Naive B cell (primary cell): ENCODE results near the gene LTBP2. TPM values are rescaled to one million over a fixed set of nuclear protein-coding genes. Genes with fewer than 3 reads are reported as not detected.

ENCODE experiments used
- ATAC-seq, 2 donors: fragments of 150-1000 bp; cut with Tn5 transposase; 2 replicates each; pipeline ENCODE4 v1.10.0; 2021; ENCODE audit warnings: low read depth in 2 of 2, mild to moderate bottlenecking in 2 of 2, moderate library complexity in 2 of 2
- DNase-seq: peaks from one replicate; pipeline ENCODE4 v3.0.0; 2022
- H3K27ac Mint-ChIP-seq, 6 donors: one replicate each; pipeline ENCODE4 v1.8.0; 2020 to 2022; ENCODE audit warnings: mild to moderate bottlenecking in 6 of 6, mixed read lengths in 6 of 6, moderate library complexity in 5 of 6, inconsistent platforms in 2 of 6
- H3K27me3 Mint-ChIP-seq, 3 donors: one replicate each; pipeline ENCODE4 v1.8.0; 2021 to 2022; ENCODE audit warnings: mixed read lengths in 3 of 3, mild to moderate bottlenecking in 1 of 3
- H3K36me3 Mint-ChIP-seq, 2 donors: one replicate each; pipeline ENCODE4 v1.8.0; 2020 to 2022; ENCODE audit warnings: mixed read lengths in 2 of 2, inconsistent platforms in 1 of 2, mild to moderate bottlenecking in 1 of 2
- H3K4me1 Mint-ChIP-seq, 3 donors: one replicate each; pipeline ENCODE4 v1.8.0; 2020 to 2022; ENCODE audit warnings: mixed read lengths in 3 of 3, inconsistent platforms in 1 of 3, mild to moderate bottlenecking in 1 of 3, moderate library complexity in 1 of 3
- H3K4me3 Mint-ChIP-seq, 8 donors: one replicate each; pipeline ENCODE4 v1.8.0; 2020 to 2022; ENCODE audit warnings: mild to moderate bottlenecking in 8 of 8, mixed read lengths in 8 of 8, moderate library complexity in 8 of 8, inconsistent platforms in 2 of 8
- H3K9me3 Mint-ChIP-seq, 7 donors: one replicate each; pipeline ENCODE4 v1.8.0; 2020 to 2022; ENCODE audit warnings: mixed read lengths in 7 of 7, mild to moderate bottlenecking in 5 of 7, inconsistent platforms in 2 of 7, moderate library complexity in 1 of 7
- polyA plus RNA-seq, 6 donors: library from polyadenylated mRNA; unstranded; fragments of 300-500 nt; fragmentation: Illumina TruSeq; gene quantifications; one replicate each; pipeline ENCODE4 v1.2.3, GENCODE V29; 2021; ENCODE audit warnings: low read depth in 6 of 6

LTBP2 gene
- polyA plus RNA-seq, 6 donors from 2014 or later = 0.09 to 0.86 (median 0.17) TPM

DNA sequence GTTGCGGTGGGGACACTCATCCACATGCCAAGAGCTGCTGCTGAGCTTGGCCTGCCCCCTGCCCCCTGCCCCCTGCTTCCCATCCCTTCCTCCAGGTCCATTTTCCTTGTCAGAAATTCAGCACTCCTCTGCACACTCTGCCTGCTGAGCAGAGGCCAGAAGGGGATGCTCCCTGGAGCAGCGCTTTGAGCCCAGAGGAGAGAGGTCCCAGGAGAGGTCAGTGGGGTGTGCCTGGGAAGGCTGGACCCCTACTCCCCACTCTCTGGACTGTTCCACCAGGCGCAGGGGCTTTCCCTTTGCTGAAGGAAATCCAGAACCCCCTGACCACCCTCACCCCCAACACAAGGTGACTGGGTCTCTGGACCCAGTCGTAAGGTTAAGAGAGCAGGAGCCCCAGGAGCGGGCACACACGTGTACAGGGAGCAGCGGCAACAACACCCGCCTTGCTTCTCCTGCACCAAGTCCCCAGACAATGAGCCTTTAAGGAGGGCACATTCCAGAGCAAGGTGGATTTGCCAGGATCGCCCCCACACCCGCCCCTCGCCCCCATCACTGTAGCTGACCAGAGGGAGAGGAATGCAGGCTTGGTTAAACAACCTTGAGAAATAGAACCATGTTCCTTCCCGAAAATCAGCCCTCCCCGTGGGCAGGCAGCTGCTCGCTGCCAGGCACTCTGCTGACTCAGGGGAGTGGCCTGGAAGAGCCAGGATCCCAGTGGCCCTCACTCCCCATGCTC, 87.8 kb downstream of the LTBP2 start:
- no peak for DNase-seq
- Mint-ChIP-seq H3K4me3 (no peak overlapping the region), H3K27ac (no peak overlapping the region), H3K9me3 (no peaks in the 10 kb centered on the region), H3K36me3 (no peaks in the 10 kb centered on the region), H3K27me3 (peaks cover 0 to 8% (median 0%) of the 10 kb centered on the region in 3 donors), H3K4me1 (peaks cover 10 to 18% (median 17%) of the 10 kb centered on the region in 3 donors)
- no peak for ATAC-seq

DNA sequence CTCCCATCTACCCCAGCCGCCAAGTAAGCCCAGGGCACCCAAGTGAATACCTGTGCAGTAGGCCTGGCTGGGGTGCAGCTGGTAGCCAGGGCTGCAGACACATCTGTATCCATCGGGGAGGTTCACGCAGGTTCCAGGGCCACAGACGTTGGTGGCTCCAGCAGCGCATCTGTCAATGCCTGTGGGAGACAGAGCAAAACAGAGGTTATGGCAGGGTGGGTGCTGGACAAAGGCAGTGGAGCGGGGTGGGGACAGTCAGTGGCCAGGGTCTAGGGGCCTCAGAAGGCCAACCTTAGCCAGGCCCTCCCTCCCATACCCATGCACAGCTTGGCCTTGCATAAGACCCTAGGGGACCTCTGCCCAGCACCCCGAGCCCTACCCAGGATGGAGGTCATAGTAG, 89.3 kb downstream of the LTBP2 start:
- ATAC-seq (no peak), DNase-seq (no peak)
- no peak overlapping the region for H3K4me3 Mint-ChIP-seq
- no peaks in the 10 kb centered on the region for H3K36me3 Mint-ChIP-seq
- no peak overlapping the region for H3K27ac Mint-ChIP-seq
- H3K4me1 Mint-ChIP-seq = peaks cover 13 to 18% (median 17%) of the 10 kb centered on the region in 3 donors
- H3K9me3 Mint-ChIP-seq = no peaks in the 10 kb centered on the region
- peaks cover 0 to 8% (median 8%) of the 10 kb centered on the region in 3 donors for H3K27me3 Mint-ChIP-seq

DNA sequence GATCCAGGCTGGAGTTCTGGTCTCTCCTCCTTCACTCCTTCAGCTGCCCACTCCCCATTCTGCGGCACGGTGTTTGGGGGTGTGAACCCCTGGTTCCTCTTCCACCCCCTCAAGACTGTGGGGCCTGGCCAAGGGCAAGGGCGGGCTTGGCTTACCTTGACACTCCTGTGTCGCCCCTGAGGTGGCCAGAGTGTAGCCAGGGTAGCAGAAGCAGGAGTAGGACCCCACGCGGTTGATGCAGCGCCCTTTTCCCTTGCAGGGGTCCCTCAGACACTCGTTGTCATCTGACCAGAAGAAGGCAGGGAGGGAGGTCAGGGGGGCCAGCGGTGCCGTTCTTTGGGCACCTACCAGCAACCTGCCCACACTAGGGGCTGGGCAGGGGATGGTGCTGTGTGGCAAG, 90.3 kb downstream of the LTBP2 start:
- no peak overlapping the region for H3K27ac Mint-ChIP-seq
- H3K9me3 Mint-ChIP-seq = no peaks in the 10 kb centered on the region
- peaks cover 13 to 18% (median 17%) of the 10 kb centered on the region in 3 donors for H3K4me1 Mint-ChIP-seq
- DNase-seq = no peak
- no peak overlapping the region for H3K4me3 Mint-ChIP-seq
- H3K36me3 Mint-ChIP-seq = no peaks in the 10 kb centered on the region
- no peak for ATAC-seq
- peaks cover 0 to 8% (median 8%) of the 10 kb centered on the region in 3 donors for H3K27me3 Mint-ChIP-seq

DNA sequence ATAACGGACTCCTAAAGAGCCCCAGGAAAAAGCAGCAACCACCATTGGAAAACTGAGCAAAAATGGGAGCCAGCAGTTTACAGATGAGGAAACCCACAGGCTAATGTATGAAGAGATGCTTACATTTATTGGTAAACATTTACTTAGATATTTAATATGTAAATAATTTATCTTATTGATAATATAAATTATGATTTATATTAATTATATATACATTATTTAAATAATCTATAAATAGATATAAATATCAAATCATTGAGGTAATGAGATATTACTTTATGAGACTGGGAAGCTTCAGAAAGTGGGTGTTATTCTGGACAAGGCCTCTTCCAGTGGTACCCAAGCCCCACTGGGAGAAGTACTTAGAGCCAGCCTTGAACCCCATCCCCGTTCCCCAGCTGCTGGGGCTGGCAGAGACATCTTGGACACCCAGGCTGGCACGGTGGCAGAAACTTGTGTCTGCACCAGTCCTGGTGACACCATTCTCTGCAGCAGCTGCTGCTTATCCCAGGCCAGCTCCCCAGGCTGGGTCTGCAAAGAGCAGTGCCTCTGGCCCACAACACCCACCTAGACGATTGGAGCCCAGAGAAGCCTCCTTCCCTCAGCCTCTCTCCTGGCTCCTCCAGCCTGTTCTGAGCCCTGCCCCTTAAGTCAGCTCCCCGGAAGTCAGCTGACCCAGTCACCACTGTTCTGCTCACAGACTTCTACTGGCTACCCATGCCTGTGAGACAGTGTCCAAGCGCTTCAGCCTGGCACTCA, 92.5 kb downstream of the LTBP2 start:
- peaks cover 0 to 8% (median 8%) of the 10 kb centered on the region in 3 donors for H3K27me3 Mint-ChIP-seq
- H3K4me1 Mint-ChIP-seq = peaks cover 4 to 10% (median 7%) of the 10 kb centered on the region in 3 donors
- peak overlapping the region in 1 of 6 donors; percentile 44 for H3K27ac Mint-ChIP-seq
- no peaks in the 10 kb centered on the region for H3K36me3 Mint-ChIP-seq
- ATAC-seq (no peak), DNase-seq (no peak)
- no peak overlapping the region for H3K4me3 Mint-ChIP-seq
- no peaks in the 10 kb centered on the region for H3K9me3 Mint-ChIP-seq

DNA sequence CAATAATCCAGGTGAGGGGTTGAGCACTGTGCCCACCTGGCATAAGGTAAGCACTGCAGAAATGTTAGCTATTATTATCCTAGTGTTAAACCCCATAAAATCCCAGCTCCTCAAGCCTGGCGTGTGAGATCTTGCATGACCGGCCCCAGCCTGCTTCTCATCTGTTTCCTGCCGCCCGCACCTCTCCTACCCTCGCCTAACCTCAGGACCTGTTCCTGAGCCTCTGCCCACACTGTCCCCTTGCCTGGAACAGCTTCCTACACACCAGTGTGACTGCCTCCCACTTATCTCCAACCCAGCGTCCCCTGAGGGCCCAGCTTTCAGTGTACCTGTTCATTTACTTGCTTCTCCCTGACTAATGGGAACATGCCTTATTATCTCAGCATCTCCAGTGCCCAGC, 93.8 kb downstream of the LTBP2 start:
- peak overlapping the region in 2 of 6 donors; percentile 5 to 26 for H3K27ac Mint-ChIP-seq
- H3K4me1 Mint-ChIP-seq = peaks cover 9 to 18% (median 11%) of the 10 kb centered on the region in 3 donors
- DNase-seq = no peak
- no peaks in the 10 kb centered on the region for H3K36me3 Mint-ChIP-seq
- no peak for ATAC-seq
- no peaks in the 10 kb centered on the region for H3K9me3 Mint-ChIP-seq
- no peak overlapping the region for H3K4me3 Mint-ChIP-seq
- peaks cover 0 to 8% (median 3%) of the 10 kb centered on the region in 3 donors for H3K27me3 Mint-ChIP-seq

DNA sequence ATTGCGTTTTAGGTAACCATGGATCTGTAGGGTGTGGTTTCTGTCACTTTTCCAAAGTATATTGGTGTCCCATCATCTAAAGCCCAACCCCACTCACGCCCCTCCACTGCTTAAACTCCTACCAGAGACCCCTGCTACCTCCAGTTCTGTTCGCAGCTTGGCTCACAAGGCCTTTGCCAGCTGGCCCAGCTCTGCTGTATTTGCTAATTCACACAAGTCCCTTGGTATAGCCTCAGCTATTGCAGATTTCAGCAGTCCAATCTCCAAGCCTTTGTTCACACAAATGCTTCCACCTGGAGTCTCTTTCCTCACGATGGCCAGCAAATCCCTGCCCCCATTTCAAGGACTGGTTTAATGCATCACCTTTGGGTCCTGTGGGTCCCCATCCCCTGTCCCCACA, 94.3 kb downstream of the LTBP2 start:
- no peaks in the 10 kb centered on the region for H3K36me3 Mint-ChIP-seq
- no peak overlapping the region for H3K27ac Mint-ChIP-seq
- peaks cover 10 to 19% (median 11%) of the 10 kb centered on the region in 3 donors for H3K4me1 Mint-ChIP-seq
- H3K9me3 Mint-ChIP-seq = no peaks in the 10 kb centered on the region
- peaks cover 0 to 11% (median 2%) of the 10 kb centered on the region in 3 donors for H3K27me3 Mint-ChIP-seq
- ATAC-seq (no peak), DNase-seq (no peak)
- no peak overlapping the region for H3K4me3 Mint-ChIP-seq

DNA sequence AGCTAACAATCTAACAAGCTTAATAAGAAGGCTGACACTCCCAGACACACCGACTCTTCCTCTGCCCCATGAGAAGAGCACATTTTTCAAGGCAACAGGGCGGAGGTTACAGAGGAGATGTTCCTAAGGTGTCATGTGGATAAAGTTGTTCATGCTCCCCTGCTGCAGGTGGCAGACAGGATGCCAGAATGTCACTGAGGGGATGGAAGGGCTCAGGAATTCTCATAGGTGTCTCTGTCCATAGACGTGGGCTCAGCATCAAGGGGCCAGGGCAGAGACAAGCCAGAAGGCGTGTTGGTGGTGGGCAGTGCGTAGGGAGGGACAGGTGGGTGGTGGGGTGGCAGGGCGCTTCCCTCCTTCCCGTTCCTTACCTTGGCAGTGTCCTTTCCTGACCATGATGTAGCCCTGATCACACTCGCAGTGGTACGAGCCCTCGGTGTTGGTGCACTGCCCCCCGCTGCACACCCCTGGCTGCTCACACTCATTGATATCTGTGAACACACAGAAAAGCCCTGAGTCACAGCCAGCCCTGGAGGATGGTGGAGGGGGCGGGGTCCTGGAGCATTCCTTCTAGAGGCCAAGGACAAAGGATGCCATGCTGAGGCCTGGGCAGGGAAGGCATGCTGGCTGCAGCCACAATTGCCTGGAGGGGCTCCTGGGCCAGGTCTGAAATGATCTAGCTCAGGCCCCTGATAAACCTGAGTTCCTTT, 95.4 kb downstream of the LTBP2 start:
- H3K4me1 Mint-ChIP-seq = peaks cover 11 to 20% (median 18%) of the 10 kb centered on the region in 3 donors
- H3K27ac Mint-ChIP-seq = no peak overlapping the region
- H3K4me3 Mint-ChIP-seq = no peak overlapping the region
- peaks cover 0 to 16% (median 9%) of the 10 kb centered on the region in 3 donors for H3K27me3 Mint-ChIP-seq
- ATAC-seq (no peak), DNase-seq (no peak)
- no peaks in the 10 kb centered on the region for H3K9me3 Mint-ChIP-seq
- H3K36me3 Mint-ChIP-seq = no peaks in the 10 kb centered on the region

DNA sequence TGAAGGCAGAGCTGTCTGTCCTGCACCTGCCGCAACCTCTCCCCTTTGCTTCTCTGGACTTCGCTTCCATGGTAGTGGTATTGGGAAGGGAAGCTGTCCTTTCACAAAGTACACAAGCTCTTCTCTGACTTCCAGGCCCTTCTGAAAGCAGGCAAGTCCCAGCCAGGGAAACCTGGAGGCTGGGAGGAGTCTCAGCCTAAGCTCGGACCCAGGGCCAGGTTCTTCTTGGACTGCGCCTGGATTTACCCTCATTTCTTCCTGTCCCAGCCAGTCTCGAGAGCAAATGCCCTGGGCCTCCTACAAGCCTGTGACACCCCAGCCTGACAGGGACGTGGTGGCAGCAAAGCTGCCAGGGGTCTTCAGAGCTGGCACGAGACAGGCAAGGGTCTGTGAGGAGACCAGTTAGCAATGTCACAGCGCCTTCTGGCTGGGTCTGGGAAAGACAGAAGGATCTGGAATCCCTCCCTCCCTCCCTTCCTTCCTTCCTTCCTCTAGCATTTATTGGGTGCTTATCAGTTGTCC, 96.1 kb downstream of the LTBP2 start:
- Mint-ChIP-seq H3K36me3 (no peaks in the 10 kb centered on the region), H3K27ac (no peak overlapping the region), H3K27me3 (peaks cover 0 to 23% (median 12%) of the 10 kb centered on the region in 3 donors), H3K9me3 (no peaks in the 10 kb centered on the region), H3K4me1 (peaks cover 11 to 20% (median 18%) of the 10 kb centered on the region in 3 donors), H3K4me3 (no peak overlapping the region)
- DNase-seq (no peak), ATAC-seq (no peak)

DNA sequence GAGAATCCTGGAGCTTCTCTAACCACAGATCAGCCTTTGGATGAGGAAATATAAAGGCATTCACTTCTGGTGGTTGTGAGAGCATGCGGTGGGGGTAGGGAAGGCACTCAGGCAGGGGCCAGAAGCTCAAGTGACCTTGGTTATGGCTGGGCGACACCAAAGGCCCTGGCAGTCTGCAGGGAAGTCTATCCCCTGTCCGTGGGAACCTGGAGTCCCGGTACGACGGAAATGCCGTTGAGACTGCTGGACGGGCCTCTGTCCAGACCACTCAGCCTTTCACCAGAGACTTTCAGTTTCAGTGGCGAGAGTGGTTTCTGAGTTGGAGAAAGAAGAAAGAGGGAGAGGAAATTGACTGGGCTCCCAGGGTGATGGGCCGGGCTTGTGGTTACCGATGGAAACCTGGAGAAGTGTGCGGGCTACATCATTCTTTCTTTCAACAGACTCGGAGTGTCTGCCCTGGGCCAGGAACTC, 97.5 kb downstream of the LTBP2 start:
- ATAC-seq = no peak
- Mint-ChIP-seq H3K27ac (no peak overlapping the region), H3K9me3 (no peaks in the 10 kb centered on the region), H3K36me3 (no peaks in the 10 kb centered on the region), H3K4me3 (peak overlapping the region in 5 of 8 donors; percentile 9 to 54 (median 49)), H3K27me3 (peaks cover 0 to 30% (median 24%) of the 10 kb centered on the region in 3 donors), H3K4me1 (peaks cover 11 to 20% (median 18%) of the 10 kb centered on the region in 3 donors)
- DNase-seq = no peak

DNA sequence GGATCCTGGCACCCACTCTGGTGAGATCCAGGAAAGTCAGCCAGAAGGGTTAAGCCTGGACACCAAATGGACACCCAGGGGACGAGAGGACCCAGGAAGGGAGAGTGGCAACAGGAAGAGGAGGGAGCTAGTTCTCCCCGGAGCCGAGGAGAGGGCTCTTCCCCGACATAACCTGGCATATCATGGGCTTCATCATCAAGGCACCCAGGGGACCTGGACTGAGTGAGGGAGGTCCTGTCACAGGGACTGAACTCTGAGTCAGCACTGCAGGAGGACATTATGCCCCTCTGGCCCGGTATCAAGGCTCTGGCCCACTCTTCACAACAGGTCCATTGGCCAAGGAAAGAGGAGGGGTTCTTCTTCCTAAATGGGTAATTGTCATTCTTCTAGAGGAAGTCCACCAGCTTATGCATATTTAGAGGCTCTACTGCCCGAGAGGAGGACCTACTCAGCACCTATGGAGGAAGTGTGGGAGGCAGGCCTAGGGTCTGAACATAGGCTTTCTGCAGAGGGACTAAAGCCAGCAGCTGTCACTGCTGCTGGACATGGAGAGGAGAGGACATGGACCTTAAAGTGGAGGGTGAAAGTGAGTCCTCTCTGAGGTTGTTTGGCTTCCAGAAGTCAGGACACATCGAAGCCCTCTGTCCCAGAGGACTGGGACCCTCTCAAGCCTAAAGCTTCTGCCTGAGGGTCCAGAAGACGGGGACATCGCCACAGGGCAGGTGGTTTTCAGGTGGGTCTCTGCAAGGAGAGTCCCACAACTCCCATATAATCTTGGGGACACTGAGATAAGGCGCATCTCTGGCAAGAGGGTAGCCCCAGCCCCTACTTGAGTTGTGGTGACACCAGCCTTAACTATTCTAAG, 99.8 kb downstream of the LTBP2 start:
- H3K27ac Mint-ChIP-seq = no peak overlapping the region
- H3K4me3 Mint-ChIP-seq = no peak overlapping the region
- H3K36me3 Mint-ChIP-seq = no peaks in the 10 kb centered on the region
- no peak for ATAC-seq
- peaks cover 13 to 23% (median 21%) of the 10 kb centered on the region in 3 donors for H3K4me1 Mint-ChIP-seq
- no peak for DNase-seq
- no peaks in the 10 kb centered on the region for H3K9me3 Mint-ChIP-seq
- H3K27me3 Mint-ChIP-seq = peaks cover 0 to 27% (median 25%) of the 10 kb centered on the region in 3 donors

DNA sequence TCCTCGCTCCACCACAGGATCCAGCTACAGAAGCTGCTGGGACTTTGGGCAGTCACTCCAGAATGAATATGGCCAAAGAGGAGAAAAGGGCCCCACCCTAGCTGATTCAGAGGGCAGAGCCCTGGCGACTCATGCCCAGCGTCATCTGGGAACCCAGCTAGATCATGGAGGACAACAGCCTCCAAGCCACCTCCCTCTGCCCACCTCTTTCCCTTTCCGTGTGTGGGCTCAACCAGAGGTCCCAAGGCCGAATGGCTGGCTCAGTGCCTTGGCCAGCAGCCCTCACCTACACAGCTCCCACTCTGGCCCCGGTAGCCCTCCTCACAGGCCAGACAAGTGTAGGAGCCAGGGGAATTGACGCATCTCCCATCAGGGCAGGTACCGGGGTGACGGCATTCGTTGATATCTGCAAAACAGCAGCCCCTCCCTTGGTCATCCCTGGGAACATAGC, 101.1 kb downstream of the LTBP2 start:
- H3K4me1 Mint-ChIP-seq = peaks cover 25 to 35% (median 34%) of the 10 kb centered on the region in 3 donors
- no peak overlapping the region for H3K27ac Mint-ChIP-seq
- H3K27me3 Mint-ChIP-seq = peaks cover 0 to 27% (median 25%) of the 10 kb centered on the region in 3 donors
- no peaks in the 10 kb centered on the region for H3K36me3 Mint-ChIP-seq
- DNase-seq (no peak), ATAC-seq (no peak)
- H3K9me3 Mint-ChIP-seq = no peaks in the 10 kb centered on the region
- peak overlapping the region in 1 of 8 donors; percentile 29 for H3K4me3 Mint-ChIP-seq

DNA sequence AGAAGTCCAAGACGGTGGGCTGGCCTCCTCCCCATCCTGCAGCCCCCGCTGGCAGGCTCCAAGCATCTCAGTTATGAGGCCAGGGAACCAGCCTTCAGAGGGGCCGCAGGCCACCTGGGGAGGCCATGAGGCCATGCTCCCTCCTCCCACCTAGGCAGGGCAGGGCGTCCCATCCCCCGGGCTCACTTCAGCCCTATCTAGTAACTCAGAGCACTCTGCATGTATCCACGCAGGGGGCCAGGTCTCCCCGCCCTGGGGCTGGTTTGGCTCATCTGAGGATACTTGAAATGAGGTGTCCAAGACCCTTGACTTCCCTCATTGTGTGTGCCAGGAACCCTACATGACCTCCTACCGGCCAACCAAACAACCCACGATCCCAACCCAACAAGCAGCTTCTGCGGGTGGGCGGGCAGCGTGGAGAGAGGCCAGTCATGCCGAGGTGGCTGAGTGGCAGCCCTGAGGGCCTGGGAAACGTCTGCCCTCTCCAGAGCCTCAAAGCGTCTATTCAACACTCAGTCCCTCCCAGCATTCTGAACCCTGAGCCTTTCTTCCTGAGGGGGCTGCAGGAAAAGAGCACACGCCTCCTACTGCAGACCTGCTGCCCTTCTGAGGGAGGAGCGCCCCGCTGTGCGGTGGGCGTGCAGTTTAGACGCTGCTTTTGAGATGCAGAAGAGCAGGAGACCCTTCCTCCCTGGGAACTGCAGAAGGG, 101.7 kb downstream of the LTBP2 start:
- Mint-ChIP-seq H3K4me1 (peaks cover 29 to 38% (median 36%) of the 10 kb centered on the region in 3 donors), H3K9me3 (no peaks in the 10 kb centered on the region), H3K27me3 (peaks cover 0 to 27% (median 25%) of the 10 kb centered on the region in 3 donors), H3K27ac (no peak overlapping the region), H3K36me3 (no peaks in the 10 kb centered on the region), H3K4me3 (peak overlapping the region in 1 of 8 donors; percentile 3)
- ATAC-seq (no peak), DNase-seq (no peak)
